Fibroblast of lung (primary cell): Measurements from ENCODE around the gene NFIC. TPM values are rescaled to one million over a fixed set of nuclear protein-coding genes. Genes with fewer than 3 reads are reported as not detected.

ENCODE experiments used
- DNase-seq, 2 donors: peaks; one replicate each; pipeline versions ENCODE4 v3.0.0 to v3.0.0-alpha.2; 2010; ENCODE audit warnings: low read depth in 2 of 2
- H2AFZ ChIP-seq: 2 replicates; pipeline ENCODE4 v1.5.1; 2012; ENCODE audit warnings: low read length, control low read depth, inconsistent platforms
- H3K27ac ChIP-seq: 2 replicates; pipeline ENCODE4 v1.5.1; 2011; ENCODE audit warnings: low read length, control low read depth; ENCODE audit not compliant: insufficient read depth
- H3K27me3 ChIP-seq: 2 replicates; pipeline ENCODE4 v1.5.1; 2011; ENCODE audit warnings: mild to moderate bottlenecking, low read length; ENCODE audit not compliant: control insufficient read depth, insufficient read depth
- H3K36me3 ChIP-seq: 2 replicates; pipeline ENCODE4 v1.5.1; 2011; ENCODE audit warnings: low read length; ENCODE audit not compliant: control insufficient read depth, insufficient read depth
- H3K4me1 ChIP-seq: 2 replicates; pipeline ENCODE4 v1.5.1; 2011; ENCODE audit warnings: low read length; ENCODE audit not compliant: control insufficient read depth, insufficient read depth; ENCODE audit errors: extremely low read depth
- H3K4me2 ChIP-seq: 2 replicates; pipeline ENCODE4 v1.5.1; 2011; ENCODE audit warnings: low read length, control low read depth; ENCODE audit not compliant: insufficient read depth; ENCODE audit errors: extremely low read depth
- H3K4me3 ChIP-seq, 4 experiments: fragments of 200-600 bp in 1 of 4; sonication (generic) in 1 of 4; replicated peaks in 1 of 4; 2 replicates each; pipeline ENCODE4 v1.5.1; 2011 to 2016; ENCODE audit warnings: low read length in 4 of 4, low read depth in 3 of 4, mild to moderate bottlenecking in 3 of 4, control low read depth in 2 of 4, inconsistent platforms in 1 of 4, mixed read lengths in 1 of 4; ENCODE audit not compliant: insufficient read depth in 1 of 4; ENCODE audit errors: control extremely low read depth in 1 of 4
- H3K79me2 ChIP-seq: 2 replicates; pipeline ENCODE4 v1.5.1; 2012; ENCODE audit warnings: mild to moderate bottlenecking, low read length, inconsistent platforms; ENCODE audit not compliant: control insufficient read depth, insufficient read depth
- H3K9ac ChIP-seq: 2 replicates; pipeline ENCODE4 v1.5.1; 2011; ENCODE audit warnings: mild to moderate bottlenecking, low read length, control low read depth; ENCODE audit not compliant: insufficient read depth
- H3K9me3 ChIP-seq: 2 replicates; pipeline ENCODE4 v1.5.1; 2012; ENCODE audit warnings: low read depth, low read length; ENCODE audit not compliant: control insufficient read depth, insufficient read depth
- H4K20me1 ChIP-seq: 2 replicates; pipeline ENCODE4 v1.5.1; 2011; ENCODE audit warnings: low read length; ENCODE audit not compliant: control insufficient read depth, insufficient read depth; ENCODE audit errors: extremely low read depth
- CTCF ChIP-seq, 2 donors: IDR thresholded peaks in 1 of 2; conservative IDR thresholded peaks in 1 of 2; 1 replicate in 1 of 2; 2 replicates in 1 of 2; pipeline ENCODE4 v1.5.1; 2011 to 2012; ENCODE audit warnings: low read length in 2 of 2, control low read depth in 1 of 2, inconsistent platforms in 1 of 2, low read depth in 1 of 2, mild to moderate bottlenecking in 1 of 2
- EZH2 ChIP-seq: IDR thresholded peaks from 2 replicates; pipeline ENCODE4 v1.5.1; 2012; ENCODE audit warnings: low read length, control low read depth, mild to moderate bottlenecking; ENCODE audit errors: missing control alignments
- polyA plus RNA-seq, 2 donors: library from polyadenylated mRNA; depleted of rRNA in 1 of 2; stranded (reverse) in 1 of 2; unstranded in 1 of 2; fragments of >200 nt; gene quantifications; 2 replicates each; pipeline ENCODE4 v1.2.1, GENCODE V29; 2011 to 2012; ENCODE audit warnings: missing spikeins in 1 of 2
- total RNA-seq: library from RNA; depleted of rRNA; stranded (reverse); fragments of >200 nt; gene quantifications from 2 replicates; pipeline ENCODE4 v1.2.1, GENCODE V29; 2014

NFIC gene
- total and polyA plus RNA-seq, 2 donors (not counting 1 experiment from before 2014, with no cell fraction given) = 7.9 to 66.4 TPM

DNA sequence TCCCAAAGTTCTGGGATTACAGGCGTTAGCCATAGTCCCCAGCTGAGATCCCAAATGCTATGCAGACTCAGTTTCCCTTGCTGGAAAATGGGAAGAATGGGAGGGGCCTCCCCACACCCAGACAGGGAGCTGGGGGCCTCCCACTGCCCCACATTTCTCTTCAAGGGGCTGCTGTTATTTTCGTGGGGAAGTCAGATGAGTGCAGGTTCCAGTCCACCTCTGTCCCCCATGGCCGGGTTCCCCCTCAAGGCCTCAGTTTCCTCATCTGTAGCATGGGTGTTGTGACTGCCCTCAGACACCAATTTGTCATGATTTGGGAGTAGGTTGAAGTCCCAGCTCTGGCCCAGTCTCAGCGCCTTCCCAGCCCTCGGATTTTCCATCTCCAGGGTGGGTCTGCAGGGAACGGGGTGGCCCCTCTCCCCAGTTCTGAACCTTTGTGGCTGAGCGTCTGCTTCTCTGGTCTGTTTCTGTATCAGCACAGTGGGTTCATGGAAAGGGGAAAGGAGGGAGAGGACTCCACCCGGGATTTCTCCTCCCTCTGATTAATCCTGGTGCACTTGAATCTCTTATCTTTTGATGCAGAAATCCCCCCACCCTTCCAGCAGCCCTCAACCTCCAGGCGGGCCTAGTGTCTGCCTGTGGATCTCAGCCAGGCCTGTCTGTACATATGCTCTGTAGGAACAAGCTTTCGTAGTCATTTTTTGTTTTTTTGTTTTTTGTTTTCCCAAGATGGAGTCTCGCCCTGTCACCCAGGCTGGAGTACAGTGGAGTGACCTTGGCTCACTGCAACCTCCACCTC lies 12.2 kb downstream of the NFIC start:
- no peaks in the 10 kb centered on the region for H3K27me3 ChIP-seq
- no peak for DNase-seq
- no peaks in the 10 kb centered on the region for H3K9me3 ChIP-seq
- no peak overlapping the region for H3K4me2 ChIP-seq
- no peak overlapping the region for H2AFZ ChIP-seq
- H3K4me1 ChIP-seq = peaks cover 28% of the 10 kb centered on the region
- H3K36me3 ChIP-seq = peaks cover 22% of the 10 kb centered on the region
- no peak overlapping the region for H3K4me3 ChIP-seq
- no peak for TF ChIP-seq EZH2
- TF ChIP-seq CTCF (conservative IDR thresholded peaks at IDR 0.05 in 1 of 2, IDR thresholded peaks at IDR 0.05 in 1 of 2; ENCODE audit: low read depth in 1 of 2, low read length in 2 of 2) = no peak
- H4K20me1 ChIP-seq = peaks cover 3% of the 10 kb centered on the region
- peaks cover 83% of the 10 kb centered on the region for H3K79me2 ChIP-seq
- H3K9ac ChIP-seq = no peak overlapping the region
- no peak overlapping the region for H3K27ac ChIP-seq

DNA sequence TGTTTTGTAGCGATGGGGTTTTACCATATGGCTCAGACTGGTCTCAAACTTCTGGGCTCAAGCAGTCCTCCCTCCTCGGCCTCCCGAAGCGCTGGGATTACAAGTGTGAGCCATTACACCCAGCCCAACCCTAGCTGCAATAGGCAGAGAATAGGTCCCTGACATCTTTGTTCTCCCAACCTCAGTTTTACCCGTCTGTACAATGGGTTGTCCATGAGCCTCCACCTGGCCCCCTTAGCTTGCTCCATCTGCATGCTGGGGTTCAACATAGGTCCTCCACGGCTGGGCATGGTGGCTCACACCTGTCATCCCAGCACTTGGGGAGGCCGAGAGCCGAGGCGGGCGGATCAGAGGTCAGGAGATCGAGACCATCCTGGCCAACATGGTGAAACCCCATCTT lies 14.4 kb downstream of the NFIC start:
- no peak overlapping the region for H3K4me3 ChIP-seq
- H2AFZ ChIP-seq = no peak overlapping the region
- TF ChIP-seq EZH2 = no peak
- TF ChIP-seq CTCF (conservative IDR thresholded peaks at IDR 0.05 in 1 of 2, IDR thresholded peaks at IDR 0.05 in 1 of 2; ENCODE audit: low read depth in 1 of 2, low read length in 2 of 2) = no peak
- no peak overlapping the region for H3K9ac ChIP-seq
- H3K27ac ChIP-seq = no peak overlapping the region
- H3K27me3 ChIP-seq = no peaks in the 10 kb centered on the region
- H3K36me3 ChIP-seq = peaks cover 23% of the 10 kb centered on the region
- peaks cover 24% of the 10 kb centered on the region for H3K4me1 ChIP-seq
- no peak for DNase-seq
- H4K20me1 ChIP-seq = no peaks in the 10 kb centered on the region
- no peaks in the 10 kb centered on the region for H3K9me3 ChIP-seq
- H3K79me2 ChIP-seq = peaks cover 83% of the 10 kb centered on the region
- H3K4me2 ChIP-seq = no peak overlapping the region

DNA sequence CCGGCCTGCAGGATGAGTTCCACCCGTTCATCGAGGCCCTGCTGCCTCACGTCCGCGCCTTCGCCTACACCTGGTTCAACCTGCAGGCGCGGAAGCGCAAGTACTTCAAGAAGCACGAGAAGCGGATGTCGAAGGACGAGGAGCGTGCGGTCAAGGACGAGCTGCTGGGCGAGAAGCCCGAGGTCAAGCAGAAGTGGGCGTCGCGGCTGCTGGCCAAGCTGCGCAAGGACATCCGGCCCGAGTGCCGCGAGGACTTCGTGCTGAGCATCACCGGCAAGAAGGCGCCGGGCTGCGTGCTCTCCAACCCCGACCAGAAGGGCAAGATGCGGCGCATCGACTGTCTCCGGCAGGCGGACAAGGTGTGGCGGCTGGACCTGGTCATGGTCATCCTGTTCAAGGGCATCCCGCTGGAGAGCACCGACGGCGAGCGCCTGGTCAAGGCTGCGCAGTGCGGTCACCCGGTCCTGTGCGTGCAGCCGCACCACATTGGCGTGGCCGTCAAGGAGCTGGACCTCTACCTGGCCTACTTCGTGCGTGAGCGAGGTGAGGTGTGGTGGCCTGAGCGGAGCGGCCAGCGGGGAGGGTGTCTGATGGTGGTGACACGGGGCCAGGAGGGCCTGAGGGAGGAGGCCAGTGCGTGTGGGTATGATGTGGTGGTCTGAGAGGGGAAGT lies 15.5 kb downstream of the NFIC start:
- peaks cover 30% of the 10 kb centered on the region for H3K4me1 ChIP-seq
- TF ChIP-seq EZH2 (no peak), CTCF (conservative IDR thresholded peaks at IDR 0.05 in 1 of 2, IDR thresholded peaks at IDR 0.05 in 1 of 2; ENCODE audit: low read depth in 1 of 2, low read length in 2 of 2) (no peak)
- H3K79me2 ChIP-seq = peaks cover 86% of the 10 kb centered on the region
- H3K9me3 ChIP-seq = no peaks in the 10 kb centered on the region
- DNase-seq = no peak
- no peak overlapping the region for H2AFZ ChIP-seq
- H3K4me2 ChIP-seq = no peak overlapping the region
- no peak overlapping the region for H3K4me3 ChIP-seq
- H3K9ac ChIP-seq = no peak overlapping the region
- H3K27ac ChIP-seq = no peak overlapping the region
- H3K27me3 ChIP-seq = no peaks in the 10 kb centered on the region
- H3K36me3 ChIP-seq = peaks cover 23% of the 10 kb centered on the region
- no peaks in the 10 kb centered on the region for H4K20me1 ChIP-seq
